Astrocyte (in vitro differentiated cells and primary cell): ENCODE measurements around the gene ACTG1.

Source experiments
- CTCF ChIP-seq: IDR thresholded peaks from 2 replicates; pipeline ENCODE4 v1.5.1; 2011; ENCODE audit warnings: low read depth, mild to moderate bottlenecking, inconsistent platforms, low read length, moderate library complexity; ENCODE audit not compliant: insufficient read depth
- EZH2 ChIP-seq: IDR thresholded peaks from 2 replicates; pipeline ENCODE4 v1.6.1; 2012; ENCODE audit warnings: mild to moderate bottlenecking, low read length, inconsistent platforms; ENCODE audit not compliant: insufficient read depth

- no peak for TF ChIP-seq CTCF
- TF ChIP-seq EZH2: no peak
These were observed 2.4 kb downstream of the ACTG1 start for GRCh38 chr17:81509972-81510784.
